WTC11 (cell line): Measurements from ENCODE around the gene CCDC51. TPM values are rescaled to one million over a fixed set of nuclear protein-coding genes. Genes with fewer than 3 reads are reported as not detected.
A peak's percentile ranks its signal among the peaks of the same experiment; 100 is the strongest.

ENCODE experiments used
- ATAC-seq: fragments of 200-7000 bp; cut with Tn5 transposase; 2 replicates; pipeline ENCODE4 v1.10.0; 2021; ENCODE audit warnings: mild to moderate bottlenecking, moderate library complexity
- CTCF ChIA-PET: fragments of 300-600 bp; sonication (Branson Sonifier 250); formaldehyde crosslinking; loops from one replicate; lab custom pipeline; 2021; ENCODE audit warnings: antibody characterized with exemption; lab: Charles Lee
- POLR2A ChIA-PET: fragments of 350-600 bp; sonication (Branson Sonifier 250); formaldehyde crosslinking; loops from one replicate; lab custom pipeline; 2021; ENCODE audit warnings: antibody characterized with exemption; lab: Charles Lee
- DNase-seq: peaks from one replicate; pipeline ENCODE4 v3.0.0; 2021; ENCODE audit warnings: low spot score
- H3K27ac Mint-ChIP-seq: 2 replicates; pipeline ENCODE4 v1.8.0; 2021; ENCODE audit warnings: mixed read lengths
- H3K27me3 Mint-ChIP-seq: 2 replicates; pipeline ENCODE4 v1.8.0; 2021; ENCODE audit warnings: low read depth, mild to moderate bottlenecking, moderate library complexity, mixed read lengths
- H3K36me3 Mint-ChIP-seq: 2 replicates; pipeline ENCODE4 v1.8.0; 2021; ENCODE audit warnings: mixed read lengths
- H3K4me1 Mint-ChIP-seq: 2 replicates; pipeline ENCODE4 v1.8.0; 2022; ENCODE audit warnings: mixed read lengths
- H3K4me3 Mint-ChIP-seq: 2 replicates; pipeline ENCODE4 v1.8.0; 2021; ENCODE audit warnings: mild to moderate bottlenecking, moderate library complexity, mixed read lengths
- H3K9me3 Mint-ChIP-seq: 2 replicates; pipeline ENCODE4 v1.8.0; 2021; ENCODE audit warnings: mixed read lengths
- AR ChIP-seq: fragments of 250-450 bp; sonication (Bioruptor Pico); IDR thresholded peaks from 2 replicates; pipeline ENCODE4 v1.9.0; 2021; ENCODE audit warnings: mild to moderate bottlenecking
- ATF3 ChIP-seq: sonication (generic); formaldehyde crosslinking; conservative IDR thresholded peaks from 2 replicates; pipeline ENCODE4 v1.8.1; 2022; ENCODE audit warnings: mild to moderate bottlenecking, missing genetic modification reagents
- ATF6 ChIP-seq: sonication (generic); formaldehyde crosslinking; IDR thresholded peaks from 2 replicates; pipeline ENCODE4 v1.8.1; 2023; ENCODE audit warnings: mild to moderate bottlenecking, missing genetic modification reagents
- CDX4 ChIP-seq: fragments of 250-450 bp; sonication (Bioruptor Pico); IDR thresholded peaks from 2 replicates; pipeline ENCODE4 v1.9.0; 2021; ENCODE audit warnings: moderate library complexity, mild to moderate bottlenecking, inconsistent platforms, borderline replicate concordance
- ERG ChIP-seq: fragments of 250-450 bp; sonication (Bioruptor Pico); IDR thresholded peaks from 2 replicates; pipeline ENCODE4 v1.8.0; 2021; ENCODE audit warnings: mild to moderate bottlenecking
- ESRRA ChIP-seq: sonication (generic); formaldehyde crosslinking; IDR thresholded peaks from 2 replicates; pipeline ENCODE4 v1.8.1; 2022; ENCODE audit warnings: mild to moderate bottlenecking, missing genetic modification reagents, borderline replicate concordance
- FOXK1 ChIP-seq: sonication (generic); formaldehyde crosslinking; IDR thresholded peaks from 2 replicates; pipeline ENCODE4 v1.8.0; 2022; ENCODE audit warnings: mild to moderate bottlenecking, moderate library complexity, missing genetic modification reagents
- JAZF1 ChIP-seq: fragments of 250-450 bp; sonication (Bioruptor Pico); IDR thresholded peaks from 2 replicates; pipeline ENCODE4 v1.9.0; 2021; ENCODE audit warnings: moderate library complexity, mild to moderate bottlenecking, inconsistent platforms
- KAT7 ChIP-seq: sonication (generic); formaldehyde crosslinking; IDR thresholded peaks from 2 replicates; pipeline ENCODE4 v1.8.1; 2023; ENCODE audit warnings: missing genetic modification reagents, mild to moderate bottlenecking, borderline replicate concordance
- MXD4 ChIP-seq: fragments of 250-450 bp; sonication (Bioruptor Pico); IDR thresholded peaks from 2 replicates; pipeline ENCODE4 v1.8.0; 2021; ENCODE audit warnings: mild to moderate bottlenecking, moderate library complexity, borderline replicate concordance
- NFYB ChIP-seq: sonication (generic); formaldehyde crosslinking; conservative IDR thresholded peaks from 2 replicates; pipeline ENCODE4 v1.8.0; 2022; ENCODE audit warnings: low read depth, missing genetic modification reagents
- NR2C2 ChIP-seq: sonication (generic); formaldehyde crosslinking; IDR thresholded peaks from 2 replicates; pipeline ENCODE4 v1.8.0; 2022; ENCODE audit warnings: mild to moderate bottlenecking, missing genetic modification reagents
- PREB ChIP-seq: sonication (generic); formaldehyde crosslinking; IDR thresholded peaks from 2 replicates; pipeline ENCODE4 v1.8.1; 2022; ENCODE audit warnings: mild to moderate bottlenecking, missing genetic modification reagents, moderate library complexity, borderline replicate concordance
- STAT6 ChIP-seq: sonication (generic); formaldehyde crosslinking; conservative IDR thresholded peaks from 2 replicates; pipeline ENCODE4 v1.8.1; 2023; ENCODE audit warnings: mild to moderate bottlenecking, low read depth, missing genetic modification reagents, moderate library complexity
- TEAD1 ChIP-seq: sonication (generic); formaldehyde crosslinking; IDR thresholded peaks from 2 replicates; pipeline ENCODE4 v1.8.0; 2022; ENCODE audit warnings: mild to moderate bottlenecking, missing genetic modification reagents
- TP53 ChIP-seq: sonication (generic); formaldehyde crosslinking; IDR thresholded peaks from 2 replicates; pipeline ENCODE4 v1.8.1; 2023; ENCODE audit warnings: mild to moderate bottlenecking, missing genetic modification reagents
- ZNF263 ChIP-seq: sonication (generic); formaldehyde crosslinking; IDR thresholded peaks from 2 replicates; pipeline ENCODE4 v1.8.1; 2022; ENCODE audit warnings: low read depth, mild to moderate bottlenecking, moderate library complexity, missing genetic modification reagents
- ZNF423 ChIP-seq: fragments of 250-450 bp; sonication (Bioruptor Pico); IDR thresholded peaks from 2 replicates; pipeline ENCODE4 v2.1.2; 2022; ENCODE audit warnings: mild to moderate bottlenecking, moderate library complexity
- total RNA-seq: library from RNA; stranded (reverse); gene quantifications from 3 replicates; pipeline ENCODE4 v1.2.3, GENCODE V29; 2021

The CCDC51 gene
- total RNA-seq, 1 experiment from 2014 or later: 25.1 TPM

- Mint-ChIP-seq H3K36me3 (peaks cover 74% of the 10 kb centered on the region), H3K4me3 (no peak overlapping the region)
- peak; percentile 46 for ATAC-seq
- no peak for TF ChIP-seq ZNF423
- TF ChIP-seq CDX4 (CRISPR knock-in tag): no peak
- no peak for TF ChIP-seq ERG (CRISPR knock-in tag)
- no peak for TF ChIP-seq FOXK1 (CRISPR knock-in tag)
- TF ChIP-seq AR (CRISPR knock-in tag): no peak
- TF ChIP-seq PREB (CRISPR knock-in tag): no peak
- TF ChIP-seq ESRRA (CRISPR knock-in tag): no peak
- TF ChIP-seq ATF6 (CRISPR knock-in tag): no peak
- TF ChIP-seq, all 79 proteins: peak for 0
- no peak overlapping the region for H3K27ac Mint-ChIP-seq
- H3K9me3 Mint-ChIP-seq: no peaks in the 10 kb centered on the region
- CTCF ChIA-PET: interaction anchor here (1.0 to 3.9 kb wide), 7 partner anchors 8 to 130 kb away, joined by 3 to 49 read pairs (median 3); partner anchors contain the start of genes CCDC51, PLXNB1 and TMA7
- H3K27me3 Mint-ChIP-seq: no peaks in the 10 kb centered on the region
- POLR2A ChIA-PET: interaction anchor here (1.4 kb wide), 1 partner anchor 23 kb away, joined by 5 read pairs; no protein-coding TSS in a partner anchor
- H3K4me1 Mint-ChIP-seq: no peaks in the 10 kb centered on the region
- peak; percentile 32 for DNase-seq
These were observed 31.1 kb downstream of the CCDC51 start for GRCh38 chr3:48408823-48409281.

- no peaks in the 10 kb centered on the region for H3K4me1 Mint-ChIP-seq
- no peak for ATAC-seq
- no peak overlapping the region for H3K27ac Mint-ChIP-seq
- H3K9me3 Mint-ChIP-seq: no peaks in the 10 kb centered on the region
- peaks cover 74% of the 10 kb centered on the region for H3K36me3 Mint-ChIP-seq
- H3K4me3 Mint-ChIP-seq: no peak overlapping the region
- POLR2A ChIA-PET: interaction anchor here (1.4 kb wide), 1 partner anchor 24 kb away, joined by 5 read pairs; no protein-coding TSS in a partner anchor
- TF ChIP-seq NR2C2 (CRISPR knock-in tag): no peak
- no peak for TF ChIP-seq ATF3 (CRISPR knock-in tag)
- TF ChIP-seq ZNF263 (CRISPR knock-in tag): no peak
- TF ChIP-seq MXD4 (CRISPR knock-in tag): no peak
- no peak for TF ChIP-seq JAZF1 (CRISPR knock-in tag)
- no peak for TF ChIP-seq KAT7 (CRISPR knock-in tag)
- no peak for TF ChIP-seq TP53 (CRISPR knock-in tag)
- TF ChIP-seq STAT6 (CRISPR knock-in tag): no peak
- no peak for TF ChIP-seq NFYB (CRISPR knock-in tag)
- TF ChIP-seq TEAD1 (CRISPR knock-in tag): no peak
- CTCF ChIA-PET: interaction anchor here (0.6 to 3.9 kb wide), 9 partner anchors 9 to 574 kb away, joined by 3 to 49 read pairs (median 5); partner anchors contain the start of genes CCDC51, PLXNB1, SLC26A6 and TMA7
- no peaks in the 10 kb centered on the region for H3K27me3 Mint-ChIP-seq
- DNase-seq: no peak
These were observed 32.3 kb downstream of the CCDC51 start for GRCh38 chr3:48407542-48408099.
